A549 (cell line): ENCODE measurements around the gene C4orf50. TPM values are rescaled to one million over a fixed set of nuclear protein-coding genes. Genes with fewer than 3 reads are reported as not detected.

Experiments used
- ATAC-seq, 2 experiments: fragments of 200-7000 bp in 1 of 2; fragments of >200 bp in 1 of 2; cut with Nextera tagmentation in 1 of 2; cut with Tn5 transposase in 1 of 2; 3 replicates each; pipeline versions ENCODE4 v1.8.0 to v1.9.1; 2018 to 2020; ENCODE audit warnings: mild to moderate bottlenecking in 1 of 2, moderate library complexity in 1 of 2
- CTCF ChIA-PET: fragments of 300-600 bp; sonication (Branson Sonifier 250); formaldehyde crosslinking; extraction: SDS; loops from one replicate; lab custom pipeline; 2021; ENCODE audit warnings: antibody characterized with exemption, inconsistent platforms; lab: Yijun Ruan, JAX
- POLR2A ChIA-PET: fragments of 350-600 bp; formaldehyde crosslinking; extraction: SDS; loops from one replicate; lab custom pipeline; 2021; ENCODE audit warnings: antibody characterized with exemption, inconsistent platforms; lab: Yijun Ruan, JAX
- DNase-seq, 2 experiments: peaks; one replicate each; pipeline versions ENCODE4 v3.0.0 to v3.0.0-alpha.2; 2011 to 2016; ENCODE audit warnings: low read depth in 1 of 2, low spot score in 1 of 2
- FAIRE-seq: peaks from 2 replicates; lab custom pipeline; 2011; peaks lifted over from hg19 to GRCh38; lab: Jason Lieb, UNC
- H3K27ac ChIP-seq, 2 experiments: fragments of >200 bp; sonication (Bioruptor Twin); formaldehyde crosslinking; 3 replicates each; pipeline ENCODE4 v1.5.1; 2016 to 2017
- H3K4me1 ChIP-seq: fragments of >200 bp; sonication (Bioruptor Twin); formaldehyde crosslinking; 3 replicates; pipeline ENCODE4 v1.6.1; 2016
- H3K4me2 ChIP-seq: fragments of >200 bp; sonication (Bioruptor Twin); formaldehyde crosslinking; 3 replicates; pipeline ENCODE4 v1.6.1; 2016
- H3K4me3 ChIP-seq: fragments of >200 bp; sonication (Bioruptor Twin); formaldehyde crosslinking; 3 replicates; pipeline ENCODE4 v1.5.1; 2016
- H3K9me3 ChIP-seq: fragments of >200 bp; sonication (Bioruptor Twin); formaldehyde crosslinking; 3 replicates; pipeline ENCODE4 v1.6.1; 2016
- BHLHE40 ChIP-seq: IDR thresholded peaks from 2 replicates; pipeline ENCODE4 v1.6.1; 2012; ENCODE audit warnings: low read depth, low read length, inconsistent platforms
- CBX8 ChIP-seq: fragments of 200-600 bp; sonication (generic); IDR thresholded peaks from 2 replicates; pipeline ENCODE4 v1.6.1; 2016
- CEBPB ChIP-seq, 2 experiments: fragments of >200 bp in 1 of 2; sonication (Bioruptor Twin) in 1 of 2; formaldehyde crosslinking in 1 of 2; IDR thresholded peaks; 2 replicates each; pipeline ENCODE4 v1.6.1; 2012 to 2016
- EHF ChIP-seq: fragments of 250-450 bp; sonication (Bioruptor Pico); IDR thresholded peaks from 2 replicates; pipeline ENCODE4 v1.5.0; 2020; ENCODE audit warnings: mild to moderate bottlenecking
- EP300 ChIP-seq, 2 experiments: fragments of >200 bp; sonication (Bioruptor Twin); formaldehyde crosslinking; IDR thresholded peaks; 2 replicates in 1 of 2; 3 replicates in 1 of 2; pipeline ENCODE4 v1.6.1; 2016 to 2017
- GATA3 ChIP-seq: IDR thresholded peaks from 2 replicates; pipeline ENCODE4 v1.6.1; 2012; ENCODE audit warnings: borderline replicate concordance
- HOXB5 ChIP-seq: fragments of 250-450 bp; sonication (Bioruptor Pico); IDR thresholded peaks from 2 replicates; pipeline ENCODE4 v1.5.0; 2020; ENCODE audit warnings: mild to moderate bottlenecking, moderate library complexity
- JUNB ChIP-seq: fragments of >200 bp; sonication (Bioruptor Twin); formaldehyde crosslinking; IDR thresholded peaks from 2 replicates; pipeline ENCODE4 v1.6.1; 2016
- KDM1A ChIP-seq: fragments of 200-600 bp; sonication (generic); IDR thresholded peaks from 2 replicates; pipeline ENCODE4 v1.6.1; 2016; ENCODE audit warnings: low read depth, mild to moderate bottlenecking
- MAZ ChIP-seq: fragments of 150-350 bp; IDR thresholded peaks from 2 replicates; pipeline ENCODE4 v1.6.1; 2014; ENCODE audit warnings: antibody characterized with exemption, low read depth, low read length, borderline replicate concordance
- NPAS2 ChIP-seq: fragments of 250-450 bp; sonication (Bioruptor Pico); IDR thresholded peaks from 2 replicates; pipeline ENCODE4 v1.8.0; 2022; ENCODE audit warnings: mild to moderate bottlenecking, moderate library complexity, borderline replicate concordance
- PHF8 ChIP-seq: fragments of 200-600 bp; sonication (generic); IDR thresholded peaks from 2 replicates; pipeline ENCODE4 v1.6.1; 2016; ENCODE audit warnings: low read depth, mild to moderate bottlenecking, antibody characterized with exemption, moderate library complexity, borderline replicate concordance
- POLR2A ChIP-seq: IDR thresholded peaks from 2 replicates; pipeline ENCODE4 v1.6.1; 2012; ENCODE audit warnings: mild to moderate bottlenecking, low read length
- POLR2AphosphoS2 ChIP-seq: conservative IDR thresholded peaks from 2 replicates; pipeline ENCODE4 v1.6.1; 2012; ENCODE audit warnings: low read length, improper control_type of control experiment, inconsistent platforms
- RARB ChIP-seq: fragments of 250-450 bp; sonication (Bioruptor Pico); IDR thresholded peaks from 2 replicates; pipeline ENCODE4 v1.8.0; 2021; ENCODE audit warnings: mild to moderate bottlenecking, moderate library complexity
- SREBF2 ChIP-seq: fragments of 450-650 bp; IDR thresholded peaks from 2 replicates; pipeline ENCODE4 v1.6.1; 2014; ENCODE audit warnings: mild to moderate bottlenecking, moderate library complexity
- ZFP36 ChIP-seq: fragments of 450-650 bp; IDR thresholded peaks from 2 replicates; pipeline ENCODE4 v1.6.1; 2014; ENCODE audit warnings: borderline replicate concordance; ENCODE audit not compliant: partially characterized antibody
- ZSCAN20 ChIP-seq: fragments of 250-450 bp; sonication (Bioruptor Pico); IDR thresholded peaks from 2 replicates; pipeline ENCODE4 v1.8.0; 2022; ENCODE audit warnings: mild to moderate bottlenecking, moderate library complexity
- WGBS: methylation state at CpG from one replicate; pipeline ENCODE4 v1.1.6; 2017; ENCODE audit errors: missing lambda C conversion rate; 5-methylcytosine and 5-hydroxymethylcytosine counted together
- polyA plus RNA-seq, 4 experiments: library from polyadenylated mRNA; depleted of rRNA in 3 of 4; stranded (reverse); fragments of >200 nt; fragmentation: RNase III in 1 of 4; extraction: RNeasy Plus Mini Kit Qiagen cat#74134 plus additional on column Dnase treatment in 1 of 4; gene quantifications; 2 replicates in 3 of 4; 3 replicates in 1 of 4; pipeline ENCODE4 v1.2.3, GENCODE V29; 2011 to 2017
- TF ChIP-seq, protein P1 (sequence below): fragments of >200 bp; sonication (Bioruptor Twin); formaldehyde crosslinking; IDR thresholded peaks from 2 replicates; pipeline ENCODE4 v1.6.1; 2016
- TF ChIP-seq, protein P2 (sequence below): fragments of >200 bp; sonication (Bioruptor Twin); formaldehyde crosslinking; IDR thresholded peaks from 3 replicates; pipeline ENCODE4 v1.5.1; 2016
- TF ChIP-seq, protein P3 (sequence below): fragments of 200-600 bp; sonication (generic); IDR thresholded peaks from 2 replicates; pipeline ENCODE4 v1.6.1; 2016; ENCODE audit warnings: antibody characterized with exemption, mild to moderate bottlenecking, moderate library complexity
- TF ChIP-seq, protein P4 (sequence below): fragments of 450-650 bp; IDR thresholded peaks from 2 replicates; pipeline ENCODE4 v1.6.1; 2014; ENCODE audit warnings: antibody characterized with exemption
- TF ChIP-seq, protein P5 (sequence below): fragments of >200 bp; sonication (Bioruptor Twin); formaldehyde crosslinking; IDR thresholded peaks from 3 replicates; pipeline ENCODE4 v1.6.1; 2016

Gene C4orf50
- polyA plus RNA-seq, 2 of the 4 experiments (the other 2 are of a cell fraction) = not detected

DNA sequence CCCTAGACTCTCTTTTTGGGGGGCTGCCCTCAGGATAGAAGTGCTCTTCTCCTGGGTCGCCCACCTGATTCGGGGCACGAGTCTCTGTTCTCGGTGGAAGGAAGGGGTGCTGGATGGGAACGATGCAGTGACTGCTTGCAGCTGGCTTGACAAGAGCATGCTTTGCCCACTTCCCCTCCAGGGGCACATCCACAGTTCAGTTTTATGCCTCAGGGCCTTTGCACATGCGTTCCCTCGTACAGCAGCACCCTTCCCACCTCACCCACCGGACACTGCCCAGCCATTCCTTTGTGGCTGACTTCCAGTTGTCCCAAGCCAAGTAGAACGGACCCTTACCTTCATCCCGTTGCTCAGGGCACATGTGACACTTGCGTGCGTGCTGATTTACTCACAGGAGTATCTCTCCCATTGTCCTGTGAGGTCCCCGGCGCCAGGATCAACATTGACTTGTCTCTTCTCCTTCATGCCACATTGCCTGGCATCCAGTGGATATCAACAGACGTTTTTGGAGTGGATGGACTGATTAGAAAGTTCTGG lies 60.0 kb downstream of the C4orf50 start:
- FAIRE-seq (no peak), ATAC-seq (no peak)
- no peak overlapping the region for H3K4me3 ChIP-seq
- ChIA-PET POLR2A (no interaction called here), CTCF (interaction anchor here (1.6 kb wide), 1 partner anchor 15 kb away, joined by 4 read pairs; no protein-coding TSS in a partner anchor)
- H3K4me2 ChIP-seq = no peak overlapping the region
- H3K27ac ChIP-seq = no peak overlapping the region
- no peaks in the 10 kb centered on the region for H3K4me1 ChIP-seq
- no peaks in the 10 kb centered on the region for H3K9me3 ChIP-seq
- no peak for TF ChIP-seq JUNB
- TF ChIP-seq PHF8 = no peak
- TF ChIP-seq, all 56 proteins: peak for 0
- no peak for DNase-seq
- WGBS = 40% methylated on average over 14 of the region's 15 CpGs

DNA sequence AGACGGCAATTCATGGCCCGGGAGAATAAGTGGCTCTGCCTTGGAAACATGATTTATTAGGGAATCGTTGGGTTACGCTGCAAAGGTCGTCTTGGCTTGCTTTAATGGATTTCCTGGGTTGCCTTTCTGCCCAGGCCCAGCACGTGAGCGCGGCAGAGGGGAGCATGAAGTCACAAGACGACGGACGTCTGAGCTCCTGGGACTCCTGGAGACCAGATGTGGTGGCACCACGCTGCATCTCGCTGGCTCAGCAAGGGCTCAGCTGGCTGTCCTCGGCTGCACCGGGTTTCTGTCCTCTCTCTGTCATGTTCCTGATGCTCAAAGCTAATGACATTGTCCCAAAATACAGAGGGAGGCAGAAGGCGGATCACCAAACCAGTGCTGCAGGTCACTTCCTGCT lies 61.2 kb downstream of the C4orf50 start:
- ChIA-PET POLR2A (no interaction called here), CTCF (no interaction called here)
- 64% methylated on average over 16 of the region's 16 CpGs for whole genome bisulfite sequencing
- no peak for ATAC-seq
- no peak for FAIRE-seq
- no peak overlapping the region for H3K4me3 ChIP-seq
- no peak for DNase-seq
- TF ChIP-seq, protein P1, sequence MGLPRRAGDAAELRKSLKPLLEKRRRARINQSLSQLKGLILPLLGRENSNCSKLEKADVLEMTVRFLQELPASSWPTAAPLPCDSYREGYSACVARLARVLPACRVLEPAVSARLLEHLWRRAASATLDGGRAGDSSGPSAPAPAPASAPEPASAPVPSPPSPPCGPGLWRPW = no peak
- TF ChIP-seq NPAS2 (CRISPR knock-in tag) = no peak
- TF ChIP-seq RARB = no peak
- TF ChIP-seq CEBPB (IDR thresholded peaks at IDR 0.05) = no peak
- no peak overlapping the region for H3K27ac ChIP-seq
- no peak overlapping the region for H3K4me2 ChIP-seq
- no peaks in the 10 kb centered on the region for H3K4me1 ChIP-seq
- no peaks in the 10 kb centered on the region for H3K9me3 ChIP-seq

DNA sequence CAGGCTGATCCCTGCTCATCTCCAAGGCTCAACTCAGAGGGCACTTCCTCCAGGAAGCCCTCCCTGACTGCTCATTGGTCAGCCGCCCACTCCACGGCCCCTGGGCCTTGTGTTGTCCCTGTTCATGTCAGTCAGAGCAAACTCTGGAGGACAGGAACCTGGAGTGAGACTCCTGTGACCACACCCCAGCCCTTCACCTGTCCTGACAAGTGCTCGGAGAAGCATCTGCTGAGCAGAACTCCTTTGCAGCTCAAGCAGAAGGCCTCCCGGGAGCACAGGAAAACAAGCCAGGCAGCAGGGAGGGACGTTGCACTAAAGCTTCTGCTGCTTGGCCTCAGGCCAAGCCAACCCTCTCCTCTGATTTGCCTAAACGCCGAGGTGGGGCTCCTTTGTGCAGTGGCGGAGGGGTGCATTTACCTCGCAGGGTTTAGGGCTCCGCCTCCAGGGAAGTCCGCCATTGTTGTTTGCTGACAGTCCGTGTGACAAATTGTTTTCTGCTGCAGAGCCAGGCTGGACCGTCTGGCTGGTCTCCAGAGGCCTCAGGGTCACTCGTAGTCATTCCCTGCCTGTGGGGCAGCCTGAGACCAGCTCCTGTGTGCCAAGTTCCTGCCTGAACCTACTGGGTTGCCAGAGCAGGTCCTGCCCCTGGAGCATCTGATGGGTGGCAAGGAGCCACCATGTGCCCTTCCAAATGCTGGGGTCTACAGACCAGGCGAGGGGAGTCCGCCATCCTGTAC lies 61.8 kb downstream of the C4orf50 start:
- Histone ChIP-seq H3K27ac (no peak overlapping the region), H3K4me1 (no peaks in the 10 kb centered on the region), H3K4me2 (no peak overlapping the region), H3K9me3 (no peaks in the 10 kb centered on the region), H3K4me3 (no peak overlapping the region)
- FAIRE-seq (no peak), ATAC-seq (no peak), DNase-seq (no peak)
- WGBS = 10% methylated on average over 2 of the region's 16 CpGs
- ChIA-PET POLR2A (no interaction called here), CTCF (interaction anchor here (1.5 kb wide), 1 partner anchor 32 kb away, joined by 3 read pairs; no protein-coding TSS in a partner anchor)
- peak; percentile 67 for TF ChIP-seq ZFP36
- TF ChIP-seq SREBF2 = no peak

DNA sequence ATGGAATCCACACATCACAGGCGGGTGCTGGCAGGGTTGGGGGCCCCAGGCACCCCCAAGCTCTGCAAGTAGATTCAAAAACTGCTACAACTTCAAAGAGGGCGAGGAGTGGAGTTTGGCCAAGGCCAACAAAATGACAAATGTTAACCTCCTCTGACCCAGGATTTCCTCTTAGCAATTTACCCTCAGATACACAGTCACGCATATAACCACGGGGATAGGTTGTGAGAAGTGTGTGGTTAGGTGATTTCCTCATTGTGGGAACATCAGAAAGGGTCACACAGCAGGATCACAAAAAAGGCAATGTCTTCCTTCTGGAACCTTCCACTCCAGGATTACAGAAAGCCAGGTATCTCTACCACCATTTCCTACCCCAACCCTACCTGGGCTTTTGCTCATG lies 62.4 kb downstream of the C4orf50 start:
- CTCF ChIA-PET = interaction anchor here (1.5 kb wide), 1 partner anchor 33 kb away, joined by 3 read pairs; no protein-coding TSS in a partner anchor
- ATAC-seq = no peak
- DNase-seq = no peak
- no peaks in the 10 kb centered on the region for H3K4me1 ChIP-seq
- POLR2A ChIA-PET = no interaction called here
- H3K4me3 ChIP-seq = no peak overlapping the region
- 75% methylated on average over 3 of the region's 4 CpGs for WGBS
- H3K4me2 ChIP-seq = no peak overlapping the region
- no peaks in the 10 kb centered on the region for H3K9me3 ChIP-seq
- FAIRE-seq = no peak
- H3K27ac ChIP-seq = no peak overlapping the region
- TF ChIP-seq MAZ (no peak), POLR2AphosphoS2 (no peak), POLR2A (no peak), ZSCAN20 (CRISPR knock-in tag) (no peak), EHF (CRISPR knock-in tag) (no peak), HOXB5 (no peak), BHLHE40 (no peak), CBX8 (no peak), KDM1A (no peak), GATA3 (no peak), EP300 (IDR thresholded peaks at IDR 0.05) (no peak)
- TF ChIP-seq, protein P2, sequence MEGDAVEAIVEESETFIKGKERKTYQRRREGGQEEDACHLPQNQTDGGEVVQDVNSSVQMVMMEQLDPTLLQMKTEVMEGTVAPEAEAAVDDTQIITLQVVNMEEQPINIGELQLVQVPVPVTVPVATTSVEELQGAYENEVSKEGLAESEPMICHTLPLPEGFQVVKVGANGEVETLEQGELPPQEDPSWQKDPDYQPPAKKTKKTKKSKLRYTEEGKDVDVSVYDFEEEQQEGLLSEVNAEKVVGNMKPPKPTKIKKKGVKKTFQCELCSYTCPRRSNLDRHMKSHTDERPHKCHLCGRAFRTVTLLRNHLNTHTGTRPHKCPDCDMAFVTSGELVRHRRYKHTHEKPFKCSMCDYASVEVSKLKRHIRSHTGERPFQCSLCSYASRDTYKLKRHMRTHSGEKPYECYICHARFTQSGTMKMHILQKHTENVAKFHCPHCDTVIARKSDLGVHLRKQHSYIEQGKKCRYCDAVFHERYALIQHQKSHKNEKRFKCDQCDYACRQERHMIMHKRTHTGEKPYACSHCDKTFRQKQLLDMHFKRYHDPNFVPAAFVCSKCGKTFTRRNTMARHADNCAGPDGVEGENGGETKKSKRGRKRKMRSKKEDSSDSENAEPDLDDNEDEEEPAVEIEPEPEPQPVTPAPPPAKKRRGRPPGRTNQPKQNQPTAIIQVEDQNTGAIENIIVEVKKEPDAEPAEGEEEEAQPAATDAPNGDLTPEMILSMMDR = no peak
- TF ChIP-seq, protein P3, sequence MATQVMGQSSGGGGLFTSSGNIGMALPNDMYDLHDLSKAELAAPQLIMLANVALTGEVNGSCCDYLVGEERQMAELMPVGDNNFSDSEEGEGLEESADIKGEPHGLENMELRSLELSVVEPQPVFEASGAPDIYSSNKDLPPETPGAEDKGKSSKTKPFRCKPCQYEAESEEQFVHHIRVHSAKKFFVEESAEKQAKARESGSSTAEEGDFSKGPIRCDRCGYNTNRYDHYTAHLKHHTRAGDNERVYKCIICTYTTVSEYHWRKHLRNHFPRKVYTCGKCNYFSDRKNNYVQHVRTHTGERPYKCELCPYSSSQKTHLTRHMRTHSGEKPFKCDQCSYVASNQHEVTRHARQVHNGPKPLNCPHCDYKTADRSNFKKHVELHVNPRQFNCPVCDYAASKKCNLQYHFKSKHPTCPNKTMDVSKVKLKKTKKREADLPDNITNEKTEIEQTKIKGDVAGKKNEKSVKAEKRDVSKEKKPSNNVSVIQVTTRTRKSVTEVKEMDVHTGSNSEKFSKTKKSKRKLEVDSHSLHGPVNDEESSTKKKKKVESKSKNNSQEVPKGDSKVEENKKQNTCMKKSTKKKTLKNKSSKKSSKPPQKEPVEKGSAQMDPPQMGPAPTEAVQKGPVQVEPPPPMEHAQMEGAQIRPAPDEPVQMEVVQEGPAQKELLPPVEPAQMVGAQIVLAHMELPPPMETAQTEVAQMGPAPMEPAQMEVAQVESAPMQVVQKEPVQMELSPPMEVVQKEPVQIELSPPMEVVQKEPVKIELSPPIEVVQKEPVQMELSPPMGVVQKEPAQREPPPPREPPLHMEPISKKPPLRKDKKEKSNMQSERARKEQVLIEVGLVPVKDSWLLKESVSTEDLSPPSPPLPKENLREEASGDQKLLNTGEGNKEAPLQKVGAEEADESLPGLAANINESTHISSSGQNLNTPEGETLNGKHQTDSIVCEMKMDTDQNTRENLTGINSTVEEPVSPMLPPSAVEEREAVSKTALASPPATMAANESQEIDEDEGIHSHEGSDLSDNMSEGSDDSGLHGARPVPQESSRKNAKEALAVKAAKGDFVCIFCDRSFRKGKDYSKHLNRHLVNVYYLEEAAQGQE = no peak
- TF ChIP-seq, protein P4, sequence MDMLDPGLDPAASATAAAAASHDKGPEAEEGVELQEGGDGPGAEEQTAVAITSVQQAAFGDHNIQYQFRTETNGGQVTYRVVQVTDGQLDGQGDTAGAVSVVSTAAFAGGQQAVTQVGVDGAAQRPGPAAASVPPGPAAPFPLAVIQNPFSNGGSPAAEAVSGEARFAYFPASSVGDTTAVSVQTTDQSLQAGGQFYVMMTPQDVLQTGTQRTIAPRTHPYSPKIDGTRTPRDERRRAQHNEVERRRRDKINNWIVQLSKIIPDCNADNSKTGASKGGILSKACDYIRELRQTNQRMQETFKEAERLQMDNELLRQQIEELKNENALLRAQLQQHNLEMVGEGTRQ = no peak
- TF ChIP-seq, protein P5, sequence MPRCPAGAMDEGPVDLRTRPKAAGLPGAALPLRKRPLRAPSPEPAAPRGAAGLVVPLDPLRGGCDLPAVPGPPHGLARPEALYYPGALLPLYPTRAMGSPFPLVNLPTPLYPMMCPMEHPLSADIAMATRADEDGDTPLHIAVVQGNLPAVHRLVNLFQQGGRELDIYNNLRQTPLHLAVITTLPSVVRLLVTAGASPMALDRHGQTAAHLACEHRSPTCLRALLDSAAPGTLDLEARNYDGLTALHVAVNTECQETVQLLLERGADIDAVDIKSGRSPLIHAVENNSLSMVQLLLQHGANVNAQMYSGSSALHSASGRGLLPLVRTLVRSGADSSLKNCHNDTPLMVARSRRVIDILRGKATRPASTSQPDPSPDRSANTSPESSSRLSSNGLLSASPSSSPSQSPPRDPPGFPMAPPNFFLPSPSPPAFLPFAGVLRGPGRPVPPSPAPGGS = no peak
